GM21423 (cell line): ENCODE measurements around the gene ESRP2.

Experiments
- ATAC-seq: cut with Tn5 transposase; IDR thresholded peaks from one replicate; pipeline ENCODE4 v1.9.1; 2021; ENCODE audit warnings: mild to moderate bottlenecking, moderate library complexity; ENCODE audit not compliant: unreplicated experiment

Gene ESRP2

GRCh38 chr16:68242926-68243858 lies 7.3 kb upstream of the ESRP2 start:
- ATAC-seq: no peak

GRCh38 chr16:68242085-68242484 lies 6.2 kb upstream of the ESRP2 start:
- ATAC-seq: no peak

GRCh38 chr16:68238029-68238345 lies 2.1 kb upstream of the ESRP2 start:
- ATAC-seq: no peak

GRCh38 chr16:68237243-68238028 lies 1.5 kb upstream of the ESRP2 start:
- peak; percentile 81 for ATAC-seq

- ATAC-seq: no peak
Observed at GRCh38 chr16:68236826-68237242, 907 bp upstream of the ESRP2 start.

GRCh38 chr16:68236137-68236825 lies 354 bp upstream of the ESRP2 start:
- no peak for ATAC-seq

GRCh38 chr16:68235108-68235886 lies 630 bp downstream of the ESRP2 start:
- no peak for ATAC-seq

GRCh38 chr16:68234188-68235107 lies 1.5 kb downstream of the ESRP2 start:
- ATAC-seq: no peak

- ATAC-seq: no peak
Observed at GRCh38 chr16:68233835-68234187, 2.1 kb downstream of the ESRP2 start.

- ATAC-seq: no peak
Observed at GRCh38 chr16:68233085-68233834, 2.7 kb downstream of the ESRP2 start.

GRCh38 chr16:68232335-68232734 lies 3.6 kb downstream of the ESRP2 start:
- ATAC-seq: no peak

- ATAC-seq: no peak
Observed at GRCh38 chr16:68231384-68232136, 4.4 kb downstream of the ESRP2 start.

GRCh38 chr16:68230956-68231355 lies 5.0 kb downstream of the ESRP2 start:
- no peak for ATAC-seq

GRCh38 chr16:68230176-68230571 lies 5.8 kb downstream of the ESRP2 start:
- ATAC-seq: no peak

GRCh38 chr16:68229431-68230175 lies 6.3 kb downstream of the ESRP2 start:
- no peak for ATAC-seq

GRCh38 chr16:68228652-68229051 lies 7.3 kb downstream of the ESRP2 start:
- no peak for ATAC-seq

- ATAC-seq: no peak
Observed at GRCh38 chr16:68227850-68228553, 7.9 kb downstream of the ESRP2 start.
